Stimulated activated CD8-positive, alpha-beta memory T cell treated with anti-CD3 and anti-CD28 coated beads, Interleukin-7, amount 100 ng/mL, for 24 hours (primary cell): ENCODE results near the gene ATP1A2.
"Not testable (repeated sequence)": the region's sequence is repeated elsewhere in the genome, so short reads cannot be mapped to it uniquely, and the experiment has no call there.

ENCODE experiments used
- DNase-seq: peaks from one replicate; pipeline ENCODE4 v3.0.0-alpha.2; 2020; ENCODE audit warnings: low read depth

ATP1A2 gene

GRCh38 chr1:160101037-160101716 lies 14.4 kb upstream of the ATP1A2 start:
- DNase-seq: peak; percentile 54

GRCh38 chr1:160101717-160102522 lies 13.6 kb upstream of the ATP1A2 start:
- no peak for DNase-seq

- DNase-seq: no peak
Measured at GRCh38 chr1:160103658-160104408, 11.7 kb upstream of the ATP1A2 start.

GRCh38 chr1:160104486-160104885 lies 11.1 kb upstream of the ATP1A2 start:
- DNase-seq: no peak

- DNase-seq: no peak
Measured at GRCh38 chr1:160105155-160105554, 10.4 kb upstream of the ATP1A2 start.

- DNase-seq: no peak
Measured at GRCh38 chr1:160107512-160107911, 8.0 kb upstream of the ATP1A2 start.

- no peak for DNase-seq
Measured at GRCh38 chr1:160108888-160109662, 6.5 kb upstream of the ATP1A2 start.

- DNase-seq: no peak
Measured at GRCh38 chr1:160109686-160110085, 5.9 kb upstream of the ATP1A2 start.

GRCh38 chr1:160111462-160111861 lies 4.1 kb upstream of the ATP1A2 start:
- DNase-seq: not testable (repeated sequence)

- DNase-seq: no peak
Measured at GRCh38 chr1:160112357-160112756, 3.2 kb upstream of the ATP1A2 start.

- no peak for DNase-seq
Measured at GRCh38 chr1:160113407-160113806, 2.2 kb upstream of the ATP1A2 start.

GRCh38 chr1:160114085-160114484 lies 1.5 kb upstream of the ATP1A2 start:
- DNase-seq: no peak

GRCh38 chr1:160116283-160117147 lies 956 bp downstream of the ATP1A2 start:
- no peak for DNase-seq

- no peak for DNase-seq
Measured at GRCh38 chr1:160117300-160117699, 1.7 kb downstream of the ATP1A2 start.

- DNase-seq: no peak
Measured at GRCh38 chr1:160117709-160118183, 2.2 kb downstream of the ATP1A2 start.

GRCh38 chr1:160118928-160119327 lies 3.4 kb downstream of the ATP1A2 start:
- no peak for DNase-seq

GRCh38 chr1:160120797-160121196 lies 5.2 kb downstream of the ATP1A2 start:
- no peak for DNase-seq

GRCh38 chr1:160121388-160121787 lies 5.8 kb downstream of the ATP1A2 start:
- no peak for DNase-seq

GRCh38 chr1:160122978-160123495 lies 7.5 kb downstream of the ATP1A2 start:
- no peak for DNase-seq

- no peak for DNase-seq
Measured at GRCh38 chr1:160123726-160124125, 8.2 kb downstream of the ATP1A2 start.
